HepG2 (cell line): ENCODE data around the gene PSPH. TPM values are rescaled to one million over a fixed set of nuclear protein-coding genes. Genes with fewer than 3 reads are reported as not detected.
A peak's percentile ranks its signal among the peaks of the same experiment; 100 is the strongest.

Source experiments
- AKAP8 ChIP-seq: sonication (generic); formaldehyde crosslinking; IDR thresholded peaks from 2 replicates; pipeline ENCODE4 v1.5.1; 2020; ENCODE audit warnings: mild to moderate bottlenecking, missing genetic modification reagents
- ARNTL ChIP-seq: sonication (generic); formaldehyde crosslinking; IDR thresholded peaks from 2 replicates; pipeline ENCODE4 v1.4.0; 2020; ENCODE audit warnings: mild to moderate bottlenecking, missing genetic modification reagents
- HHEX ChIP-seq: IDR thresholded peaks from 2 replicates; pipeline ENCODE4 v1.6.1; 2016; ENCODE audit warnings: control low read depth
- HNRNPH1 ChIP-seq: fragments of 200-400 bp; formaldehyde crosslinking; optimal IDR thresholded peaks from 2 replicates; pipeline ENCODE3; 2017; ENCODE audit warnings: mild to moderate bottlenecking, low read depth, low read length
- HOXD1 ChIP-seq: sonication (generic); formaldehyde crosslinking; IDR thresholded peaks from 2 replicates; pipeline ENCODE4 v1.5.0; 2020; ENCODE audit warnings: missing genetic modification reagents
- KLF15 ChIP-seq: sonication (generic); formaldehyde crosslinking; IDR thresholded peaks from 2 replicates; pipeline ENCODE4 v1.8.1; 2023; ENCODE audit warnings: borderline replicate concordance, mild to moderate bottlenecking, inconsistent platforms, missing genetic modification reagents, mixed read lengths
- MAZ ChIP-seq, 2 experiments: sonication (generic) in 1 of 2; formaldehyde crosslinking in 1 of 2; IDR thresholded peaks; 2 replicates each; pipeline versions ENCODE4 v1.5.0 to v1.6.1; 2012 to 2020; ENCODE audit warnings: low read depth in 2 of 2, mild to moderate bottlenecking in 2 of 2, borderline replicate concordance in 1 of 2, improper control_type of control experiment in 1 of 2, low read length in 1 of 2, missing genetic modification reagents in 1 of 2, moderate library complexity in 1 of 2
- PAXIP1 ChIP-seq: sonication (generic); formaldehyde crosslinking; conservative IDR thresholded peaks from 2 replicates; pipeline ENCODE4 v1.4.0; 2020; ENCODE audit warnings: mild to moderate bottlenecking, missing genetic modification reagents, moderate library complexity
- PHF5A ChIP-seq: IDR thresholded peaks from one replicate; pipeline ENCODE4 v1.6.1; 2018; ENCODE audit warnings: low read depth, missing genetic modification reagents; ENCODE audit not compliant: unreplicated experiment
- RXRA ChIP-seq: sonication (generic); formaldehyde crosslinking; IDR thresholded peaks from 2 replicates; pipeline ENCODE4 v1.5.1; 2020; ENCODE audit warnings: missing genetic modification reagents
- SP5 ChIP-seq: IDR thresholded peaks from 2 replicates; pipeline ENCODE4 v1.6.1; 2016; ENCODE audit warnings: low read depth, borderline replicate concordance
- STAT5B ChIP-seq: sonication (generic); formaldehyde crosslinking; IDR thresholded peaks from 2 replicates; pipeline ENCODE4 v1.4.0; 2020; ENCODE audit warnings: missing genetic modification reagents
- ZFP36L2 ChIP-seq: sonication (generic); formaldehyde crosslinking; IDR thresholded peaks from 2 replicates; pipeline ENCODE4 v1.4.0; 2020; ENCODE audit warnings: missing genetic modification reagents
- ZNF776 ChIP-seq: sonication (generic); formaldehyde crosslinking; IDR thresholded peaks from 2 replicates; pipeline ENCODE4 v1.4.0; 2020; ENCODE audit warnings: mild to moderate bottlenecking, missing genetic modification reagents
- ZNF792 ChIP-seq: IDR thresholded peaks from 2 replicates; pipeline ENCODE4 v1.6.1; 2016
- ZSCAN30 ChIP-seq: sonication (generic); formaldehyde crosslinking; IDR thresholded peaks from 2 replicates; pipeline ENCODE4 v1.5.0; 2020; ENCODE audit warnings: mild to moderate bottlenecking, missing genetic modification reagents
- polyA plus RNA-seq, 8 experiments: library from polyadenylated mRNA; depleted of rRNA in 3 of 8; stranded (reverse) in 7 of 8; unstranded in 1 of 8; fragments of >200 nt; fragmentation: Illumina TruSeq in 4 of 8; extraction: Trizol in 4 of 8; gene quantifications; 2 replicates each; pipeline versions ENCODE4 v1.2.1 to v1.2.3, GENCODE V29; 2011 to 2016; ENCODE audit warnings: low read depth in 4 of 8, missing spikeins in 1 of 8, mixed read lengths in 1 of 8; ENCODE audit not compliant: insufficient read depth in 1 of 8
- total RNA-seq, 5 experiments: library from RNA; depleted of rRNA; stranded (reverse); fragments of >200 nt; fragmentation: Illumina TruSeq; extraction: Trizol; gene quantifications; 2 replicates each; pipeline ENCODE4 v1.2.3, GENCODE V29; 2016; ENCODE audit warnings: low read depth in 1 of 5
- TF ChIP-seq, protein P1 (sequence below): IDR thresholded peaks from 2 replicates; pipeline ENCODE4 v1.6.1; 2016; ENCODE audit warnings: low read depth, control low read depth
- TF ChIP-seq, protein P2 (sequence below): IDR thresholded peaks from 2 replicates; pipeline ENCODE4 v1.6.1; 2018; ENCODE audit warnings: missing genetic modification reagents
- TF ChIP-seq, protein P3 (sequence below): sonication (generic); formaldehyde crosslinking; IDR thresholded peaks from 2 replicates; pipeline ENCODE4 v1.9.0; 2021; ENCODE audit warnings: missing genetic modification reagents, borderline replicate concordance

Gene PSPH
- total and polyA plus RNA-seq, 2 of the 13 experiments (the other 11 are each of a cell fraction or from before 2014, with no cell fraction given) = 85.5 to 124 TPM

GRCh38 chr7:56063882-56064625, 12.8 kb upstream of the PSPH start, which contains the start of gene SUMF2 (continued):
- TF ChIP-seq, protein P1, sequence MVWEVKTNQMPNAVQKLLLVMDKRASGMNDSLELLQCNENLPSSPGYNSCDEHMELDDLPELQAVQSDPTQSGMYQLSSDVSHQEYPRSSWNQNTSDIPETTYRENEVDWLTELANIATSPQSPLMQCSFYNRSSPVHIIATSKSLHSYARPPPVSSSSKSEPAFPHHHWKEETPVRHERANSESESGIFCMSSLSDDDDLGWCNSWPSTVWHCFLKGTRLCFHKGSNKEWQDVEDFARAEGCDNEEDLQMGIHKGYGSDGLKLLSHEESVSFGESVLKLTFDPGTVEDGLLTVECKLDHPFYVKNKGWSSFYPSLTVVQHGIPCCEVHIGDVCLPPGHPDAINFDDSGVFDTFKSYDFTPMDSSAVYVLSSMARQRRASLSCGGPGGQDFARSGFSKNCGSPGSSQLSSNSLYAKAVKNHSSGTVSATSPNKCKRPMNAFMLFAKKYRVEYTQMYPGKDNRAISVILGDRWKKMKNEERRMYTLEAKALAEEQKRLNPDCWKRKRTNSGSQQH (CRISPR knock-in tag) = peak; percentile 71; the same call in 1 of the 2 replicates
- no peak for TF ChIP-seq ZFP36L2
- peak; percentile 97; the same call in 1 of the 2 replicates for TF ChIP-seq AKAP8 (CRISPR knock-in tag)
- peak; percentile 35; the same call in 1 of the 2 replicates for TF ChIP-seq HOXD1 (CRISPR knock-in tag)
- TF ChIP-seq HHEX (CRISPR knock-in tag) = no peak
- TF ChIP-seq ZNF776 (CRISPR knock-in tag) = peak; percentile 67; the same call in 1 of the 2 replicates
- peak; percentile 3; the same call in 1 of the 2 replicates for TF ChIP-seq PAXIP1
- TF ChIP-seq ZNF792 = peak; percentile 75; the same call in 1 of the 2 replicates
- no peak for TF ChIP-seq STAT5B (CRISPR knock-in tag)
- TF ChIP-seq SP5 = no peak; the same call in 1 of the 2 replicates
- no peak for TF ChIP-seq ARNTL (CRISPR knock-in tag)
- TF ChIP-seq, protein P2, sequence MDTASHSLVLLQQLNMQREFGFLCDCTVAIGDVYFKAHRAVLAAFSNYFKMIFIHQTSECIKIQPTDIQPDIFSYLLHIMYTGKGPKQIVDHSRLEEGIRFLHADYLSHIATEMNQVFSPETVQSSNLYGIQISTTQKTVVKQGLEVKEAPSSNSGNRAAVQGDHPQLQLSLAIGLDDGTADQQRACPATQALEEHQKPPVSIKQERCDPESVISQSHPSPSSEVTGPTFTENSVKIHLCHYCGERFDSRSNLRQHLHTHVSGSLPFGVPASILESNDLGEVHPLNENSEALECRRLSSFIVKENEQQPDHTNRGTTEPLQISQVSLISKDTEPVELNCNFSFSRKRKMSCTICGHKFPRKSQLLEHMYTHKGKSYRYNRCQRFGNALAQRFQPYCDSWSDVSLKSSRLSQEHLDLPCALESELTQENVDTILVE = no peak
- TF ChIP-seq, protein P3, sequence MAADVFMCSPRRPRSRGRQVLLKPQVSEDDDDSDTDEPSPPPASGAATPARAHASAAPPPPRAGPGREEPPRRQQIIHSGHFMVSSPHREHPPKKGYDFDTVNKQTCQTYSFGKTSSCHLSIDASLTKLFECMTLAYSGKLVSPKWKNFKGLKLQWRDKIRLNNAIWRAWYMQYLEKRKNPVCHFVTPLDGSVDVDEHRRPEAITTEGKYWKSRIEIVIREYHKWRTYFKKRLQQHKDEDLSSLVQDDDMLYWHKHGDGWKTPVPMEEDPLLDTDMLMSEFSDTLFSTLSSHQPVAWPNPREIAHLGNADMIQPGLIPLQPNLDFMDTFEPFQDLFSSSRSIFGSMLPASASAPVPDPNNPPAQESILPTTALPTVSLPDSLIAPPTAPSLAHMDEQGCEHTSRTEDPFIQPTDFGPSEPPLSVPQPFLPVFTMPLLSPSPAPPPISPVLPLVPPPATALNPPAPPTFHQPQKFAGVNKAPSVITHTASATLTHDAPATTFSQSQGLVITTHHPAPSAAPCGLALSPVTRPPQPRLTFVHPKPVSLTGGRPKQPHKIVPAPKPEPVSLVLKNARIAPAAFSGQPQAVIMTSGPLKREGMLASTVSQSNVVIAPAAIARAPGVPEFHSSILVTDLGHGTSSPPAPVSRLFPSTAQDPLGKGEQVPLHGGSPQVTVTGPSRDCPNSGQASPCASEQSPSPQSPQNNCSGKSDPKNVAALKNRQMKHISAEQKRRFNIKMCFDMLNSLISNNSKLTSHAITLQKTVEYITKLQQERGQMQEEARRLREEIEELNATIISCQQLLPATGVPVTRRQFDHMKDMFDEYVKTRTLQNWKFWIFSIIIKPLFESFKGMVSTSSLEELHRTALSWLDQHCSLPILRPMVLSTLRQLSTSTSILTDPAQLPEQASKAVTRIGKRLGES = no peak; the same call in 1 of the 2 replicates
- peak; percentile 96 for TF ChIP-seq RXRA (CRISPR knock-in tag)
- TF ChIP-seq HNRNPH1 = peak; percentile 60
- 0 out of 2 replicates have a peak, but pooled peaks have one; percentile 32 for TF ChIP-seq KLF15 (CRISPR knock-in tag)
- no peak for TF ChIP-seq ZSCAN30 (CRISPR knock-in tag)
- no peak for TF ChIP-seq MAZ (IDR thresholded peaks at IDR 0.05; ENCODE audit: borderline replicate concordance, low read depth, low read length)
- peak; percentile 89 for TF ChIP-seq MAZ (CRISPR knock-in tag; IDR thresholded peaks at IDR 0.05; ENCODE audit: low read depth)
- TF ChIP-seq PHF5A = no peak
